Suppressor macrophage treated with lipopolysaccharide for 4 hours (primary cell): ENCODE results near the gene SLC8A1.

ENCODE experiments used
- DNase-seq: peaks from one replicate; pipeline ENCODE4 v3.0.0-alpha.2; 2020

SLC8A1 gene

GRCh38 chr2:40220177-40220925, 231.5 kb downstream of the SLC8A1 start:
- peak; percentile 70 for DNase-seq

- no peak for DNase-seq
Observed at GRCh38 chr2:40219141-40219540, 232.7 kb downstream of the SLC8A1 start.

DNA sequence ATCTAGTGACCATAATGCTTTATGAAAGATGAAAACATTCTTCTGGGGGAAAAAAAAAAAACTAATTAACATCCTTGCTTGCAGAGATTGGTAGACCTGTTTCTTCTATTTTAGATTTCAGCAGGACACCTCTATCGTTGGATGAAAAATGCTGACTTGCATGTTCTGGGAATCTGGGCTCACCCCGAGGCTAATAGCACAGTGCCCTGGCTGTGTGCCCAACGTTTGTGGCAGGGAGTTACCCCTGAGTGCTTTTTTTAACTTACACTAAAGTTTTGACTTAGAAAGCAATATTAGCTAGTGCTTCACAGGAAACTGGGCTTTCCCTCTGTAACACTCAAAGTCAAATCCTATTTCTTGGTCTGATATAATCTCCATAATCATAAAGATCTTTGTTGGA, 233.2 kb downstream of the SLC8A1 start:
- DNase-seq = no peak

DNA sequence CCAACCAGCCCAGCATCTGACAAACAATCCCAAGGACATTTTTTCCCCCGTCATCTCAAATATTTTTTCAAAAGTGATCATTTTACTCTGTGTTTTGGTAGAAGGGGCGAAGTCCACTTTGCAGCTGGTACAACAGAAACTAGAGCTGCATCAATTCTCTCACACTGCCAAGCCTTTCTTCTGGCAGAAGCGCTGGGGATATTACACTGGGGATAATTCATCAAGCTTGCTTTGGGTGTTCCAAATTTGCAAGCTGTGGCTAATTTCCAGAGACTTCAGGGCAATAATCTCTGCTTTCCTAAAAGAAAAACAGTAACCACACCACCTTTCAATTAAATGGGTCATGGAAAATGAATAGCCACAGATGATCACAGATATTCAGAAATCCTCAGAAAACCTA, 238.3 kb downstream of the SLC8A1 start:
- DNase-seq = no peak

DNA sequence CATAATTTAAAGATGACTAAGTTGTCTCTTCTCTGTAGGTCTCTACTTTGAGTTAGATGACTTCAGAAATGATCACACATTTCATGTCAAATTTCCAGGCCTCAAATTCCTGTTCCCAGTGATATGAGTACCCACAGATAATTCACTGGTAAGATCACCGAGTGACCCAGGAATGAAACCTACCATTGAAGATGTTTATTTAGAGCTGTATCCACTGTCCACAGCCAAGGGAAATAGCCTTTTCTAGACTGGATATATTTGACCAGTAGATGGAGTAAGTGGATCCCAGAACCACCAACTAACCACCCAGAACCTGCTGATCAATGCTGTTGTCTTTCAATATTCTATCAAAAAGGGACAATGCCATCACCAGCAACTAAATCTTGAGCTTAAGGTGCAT, 238.8 kb downstream of the SLC8A1 start:
- no peak for DNase-seq

DNA sequence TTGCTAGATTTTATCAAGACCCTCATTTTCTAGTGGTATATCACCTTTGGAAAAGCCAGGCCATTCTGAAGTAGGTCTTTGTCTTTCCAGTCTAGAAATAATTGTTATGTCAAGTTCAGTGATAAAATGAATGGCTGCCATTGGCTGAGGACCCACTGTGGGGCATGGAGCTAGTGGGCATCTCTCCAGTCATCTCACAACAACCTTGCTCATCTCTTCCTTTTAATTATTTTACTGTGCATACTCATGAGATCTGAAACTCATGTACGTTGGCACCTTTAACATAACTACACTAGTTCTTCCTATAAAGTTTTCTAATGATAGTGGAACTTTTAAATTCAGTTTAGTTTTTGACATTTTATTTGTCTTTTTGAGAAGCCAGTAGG, 240.9 kb downstream of the SLC8A1 start:
- no peak for DNase-seq

GRCh38 chr2:40210344-40210967, 241.4 kb downstream of the SLC8A1 start:
- DNase-seq = peak; percentile 15

- no peak for DNase-seq
Observed at GRCh38 chr2:40209761-40210160, 242.1 kb downstream of the SLC8A1 start.

GRCh38 chr2:40208463-40208862, 243.4 kb downstream of the SLC8A1 start:
- DNase-seq = no peak

- DNase-seq = no peak
Observed at GRCh38 chr2:40204268-40204667, 247.6 kb downstream of the SLC8A1 start.

DNA sequence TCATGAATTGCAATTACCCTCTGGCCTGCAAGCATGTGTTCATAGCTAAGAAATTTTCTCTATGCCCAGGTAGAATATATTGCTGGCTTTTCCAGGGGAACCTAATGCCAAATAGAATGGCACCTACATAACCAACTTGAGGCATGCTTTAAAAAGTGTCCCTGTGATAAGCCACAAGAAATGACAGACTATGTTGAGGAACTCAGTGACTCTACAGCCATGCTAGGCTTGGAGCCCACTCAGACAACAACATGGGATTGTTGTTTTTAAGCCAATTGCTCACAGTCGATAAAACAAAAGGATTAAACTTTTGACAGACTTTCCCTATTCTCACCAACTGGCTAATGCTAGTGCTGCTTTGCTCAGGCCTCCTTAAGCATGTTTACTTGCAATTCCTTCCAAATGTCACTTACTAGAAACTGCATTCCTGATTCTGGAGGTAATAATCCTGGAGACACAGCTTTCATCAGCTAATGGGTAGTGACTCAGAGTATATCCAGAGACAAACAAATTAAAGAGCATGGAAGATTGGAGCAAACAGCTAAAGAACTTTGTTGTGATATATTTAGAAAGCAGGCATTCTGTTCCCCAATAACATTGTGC, 249.0 kb downstream of the SLC8A1 start:
- no peak for DNase-seq

DNA sequence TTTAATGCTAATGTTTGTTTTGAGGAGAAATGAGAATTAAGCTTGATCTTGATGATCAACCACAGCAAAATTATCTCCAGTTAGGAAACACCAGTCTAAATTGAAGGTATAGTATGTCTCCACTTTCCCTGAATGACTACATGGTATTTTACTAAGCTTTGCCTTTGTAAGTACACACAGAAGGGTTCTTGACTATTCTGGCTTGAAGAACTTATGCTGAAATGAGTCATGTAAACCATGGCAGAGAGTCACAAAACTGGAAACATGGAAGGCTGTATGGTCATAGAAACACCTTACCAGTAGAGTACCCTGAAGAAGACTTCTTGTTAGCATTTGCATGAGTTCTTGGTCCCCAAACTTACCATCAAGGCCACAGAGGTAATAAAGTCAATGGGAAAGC, 250.5 kb downstream of the SLC8A1 start:
- no peak for DNase-seq

DNA sequence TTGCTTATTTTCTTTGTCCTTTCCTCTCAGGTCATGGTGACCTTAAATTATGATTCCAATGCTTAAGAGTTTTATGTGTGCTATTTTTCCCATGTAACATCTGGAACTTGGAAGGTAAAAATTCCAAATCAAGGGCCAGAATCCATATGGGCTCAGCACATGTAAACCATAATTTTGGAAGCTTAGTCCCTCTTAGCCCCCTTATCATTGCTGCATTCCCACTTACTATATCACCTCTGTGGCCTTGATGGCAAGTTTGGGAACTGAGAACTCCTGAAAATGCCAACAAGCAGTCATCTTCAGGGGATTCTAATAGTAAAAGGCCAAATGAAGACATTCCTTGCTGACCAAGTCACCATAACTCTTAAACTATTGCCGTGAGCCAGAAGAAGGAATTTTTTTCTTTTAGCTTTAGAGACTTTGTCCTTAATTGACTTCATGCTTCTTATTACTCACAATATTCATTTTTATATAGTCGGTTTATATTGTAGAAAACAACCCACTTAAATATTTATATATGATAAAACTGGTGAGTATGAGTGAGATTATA, 251.4 kb downstream of the SLC8A1 start:
- no peak for DNase-seq

GRCh38 chr2:40199771-40200170, 252.1 kb downstream of the SLC8A1 start:
- DNase-seq = no peak

DNA sequence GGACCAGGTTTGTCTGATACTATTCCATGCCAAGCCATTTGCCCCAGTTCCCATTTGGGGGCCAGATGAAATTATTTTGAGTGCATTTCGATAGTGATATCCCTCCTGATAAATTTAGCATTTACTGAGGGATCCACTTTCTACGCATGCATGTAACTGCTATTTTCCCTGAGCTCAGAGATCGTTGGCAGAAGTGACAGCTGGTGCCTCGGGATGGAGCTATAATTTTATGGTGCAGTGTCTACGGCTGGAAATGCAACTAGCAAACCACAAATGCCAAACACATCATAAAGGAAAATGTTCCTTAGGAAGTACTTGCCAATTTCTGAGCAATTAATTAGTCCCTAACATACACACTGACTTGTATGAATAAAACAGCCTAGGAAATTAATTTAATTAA, 254.8 kb downstream of the SLC8A1 start:
- no peak for DNase-seq

DNA sequence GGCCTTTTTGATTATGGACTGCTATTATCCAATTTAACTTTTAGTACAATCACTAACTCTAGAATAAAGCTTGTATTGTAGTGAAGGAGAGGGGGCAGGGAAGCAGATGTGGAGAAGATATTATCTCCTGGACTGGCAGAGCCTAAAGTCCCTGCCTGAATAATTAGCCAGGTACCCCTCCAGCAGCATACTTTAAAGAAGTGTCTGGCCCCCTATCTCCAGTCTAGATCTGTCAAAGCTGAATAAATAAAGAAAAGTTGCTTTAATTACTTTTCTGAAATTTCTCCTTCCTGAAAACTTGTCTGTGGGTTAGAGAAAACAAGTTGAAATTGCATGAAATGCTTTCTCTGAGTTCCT, 258.2 kb downstream of the SLC8A1 start:
- no peak for DNase-seq

DNA sequence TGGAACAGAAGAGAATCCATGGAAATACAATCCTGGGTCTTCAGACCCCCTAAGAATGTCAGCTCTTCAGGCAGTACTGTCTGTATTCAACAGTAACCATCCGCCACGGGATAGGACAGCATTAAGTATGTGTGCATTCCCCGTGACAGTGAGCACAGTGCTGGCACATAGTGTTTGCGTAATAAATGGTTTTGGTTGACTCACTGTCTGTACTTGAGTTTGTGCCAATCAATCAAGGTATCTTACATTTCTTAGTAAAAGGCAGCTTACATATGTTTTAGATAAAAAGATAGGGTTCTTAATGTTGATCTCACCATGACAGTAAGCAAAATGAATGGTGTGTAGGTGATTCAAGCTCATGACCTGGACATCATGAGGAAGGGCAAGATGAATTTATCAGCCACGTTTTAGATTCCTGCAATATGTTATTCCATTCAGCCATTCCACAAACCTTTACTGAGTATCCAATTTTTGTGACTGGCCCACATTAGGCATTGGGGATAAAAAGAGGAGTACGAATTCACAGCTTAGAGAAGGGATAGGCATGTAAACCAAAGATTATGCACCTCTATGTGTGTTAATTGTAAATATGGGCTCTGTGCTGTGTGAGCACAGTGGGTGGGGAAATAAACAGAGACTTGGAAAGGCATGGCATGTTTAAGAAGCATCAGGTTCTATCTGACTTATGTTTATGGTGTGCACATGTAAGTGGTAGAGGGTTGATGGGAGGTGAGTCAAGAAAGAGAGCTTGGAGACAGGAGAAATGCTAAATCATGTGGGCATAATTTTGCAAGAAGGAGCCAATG, 258.8 kb downstream of the SLC8A1 start:
- DNase-seq = peak; percentile 40

GRCh38 chr2:40190457-40190856, 261.4 kb downstream of the SLC8A1 start:
- no peak for DNase-seq

DNA sequence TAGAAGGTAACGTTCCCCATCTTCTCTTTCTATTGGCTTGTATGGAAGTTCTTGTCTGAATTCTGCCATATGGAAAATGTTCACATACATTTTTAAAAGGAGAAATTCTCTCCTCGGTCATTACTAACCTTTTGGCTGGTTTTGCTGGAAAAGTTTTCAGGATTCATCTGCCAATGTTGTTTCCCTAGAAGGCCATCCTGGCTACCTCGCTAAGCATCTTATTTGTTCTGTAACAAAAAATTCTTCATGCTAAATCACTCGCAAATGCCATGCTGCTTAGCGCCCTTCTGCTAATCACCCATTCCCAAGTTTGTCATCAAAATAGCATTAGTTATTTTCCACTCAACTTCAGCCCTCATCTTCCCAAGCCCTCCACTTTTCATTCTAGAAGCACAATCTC, 262.0 kb downstream of the SLC8A1 start:
- no peak for DNase-seq

DNA sequence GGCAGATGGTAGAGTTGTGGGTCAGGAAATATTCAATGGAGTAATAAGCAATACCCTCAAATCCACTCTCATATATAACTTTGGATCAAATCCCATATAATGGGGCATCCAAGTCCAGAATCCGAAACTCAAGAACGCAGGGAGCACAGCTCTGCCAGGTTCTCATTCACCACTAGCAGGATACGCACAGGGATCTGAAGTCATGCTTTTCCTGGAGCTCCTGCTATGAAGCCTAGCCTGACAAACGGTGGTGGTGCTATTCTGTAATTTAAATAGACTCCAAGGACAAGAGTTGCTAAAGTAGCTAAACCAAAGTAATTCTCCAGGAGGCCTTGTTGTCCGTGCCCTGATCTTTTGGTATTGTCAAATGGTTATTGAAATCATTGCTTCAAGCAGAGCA, 264.8 kb downstream of the SLC8A1 start:
- DNase-seq = no peak

DNA sequence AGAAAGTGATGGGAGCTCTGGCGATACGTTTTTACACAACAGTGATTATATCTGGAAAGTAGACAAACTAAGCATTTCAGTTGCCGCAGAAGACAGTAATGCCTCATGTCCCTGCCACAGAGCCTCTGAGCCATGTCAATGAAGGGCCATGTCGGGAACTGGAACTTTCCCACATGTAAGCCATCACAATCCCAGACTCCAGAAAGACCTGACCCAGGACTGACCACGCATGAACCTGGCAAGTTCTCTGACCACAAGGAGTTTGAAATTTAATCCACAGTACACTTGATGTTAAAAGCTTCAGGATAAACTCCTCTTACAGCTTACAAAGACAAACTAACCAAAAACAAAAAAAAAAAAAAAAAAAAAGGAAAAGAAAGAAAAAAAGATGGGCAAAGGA, 267.3 kb downstream of the SLC8A1 start:
- DNase-seq = no peak

GRCh38 chr2:40181855-40182254, 270.0 kb downstream of the SLC8A1 start:
- no peak for DNase-seq

DNA sequence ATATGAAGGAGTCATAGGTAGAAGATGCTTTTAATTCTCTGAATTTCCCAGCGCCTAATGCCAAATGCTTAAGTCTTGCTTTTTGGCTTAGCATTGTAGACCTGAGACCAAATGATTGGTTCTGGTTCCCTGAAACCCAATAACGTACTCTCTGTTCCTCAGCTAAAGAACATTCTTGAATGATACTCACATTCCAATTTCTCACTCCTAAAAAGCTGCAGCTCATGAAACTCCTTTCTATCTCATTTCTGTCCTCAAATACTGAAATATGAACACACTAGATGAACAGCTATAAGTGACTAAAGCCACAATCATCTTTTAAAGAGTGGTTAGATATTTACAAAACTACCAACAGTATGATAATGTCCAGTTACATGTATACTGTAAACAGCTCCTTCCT, 272.1 kb downstream of the SLC8A1 start:
- no peak for DNase-seq
